GM12874 (cell line): ENCODE measurements around the gene FHIT.

Experiments
- CTCF ChIP-seq: IDR thresholded peaks from 2 replicates; pipeline ENCODE4 v1.5.1; 2011; ENCODE audit warnings: low read depth, mild to moderate bottlenecking, control low read depth, low read length, moderate library complexity; ENCODE audit not compliant: insufficient read depth

FHIT gene

GRCh38 chr3:60147249-60147950 is 1103.9 kb downstream of the FHIT start:
- TF ChIP-seq CTCF, result no peak

GRCh38 chr3:60146121-60146520 is 1105.1 kb downstream of the FHIT start:
- TF ChIP-seq CTCF, result no peak

DNA sequence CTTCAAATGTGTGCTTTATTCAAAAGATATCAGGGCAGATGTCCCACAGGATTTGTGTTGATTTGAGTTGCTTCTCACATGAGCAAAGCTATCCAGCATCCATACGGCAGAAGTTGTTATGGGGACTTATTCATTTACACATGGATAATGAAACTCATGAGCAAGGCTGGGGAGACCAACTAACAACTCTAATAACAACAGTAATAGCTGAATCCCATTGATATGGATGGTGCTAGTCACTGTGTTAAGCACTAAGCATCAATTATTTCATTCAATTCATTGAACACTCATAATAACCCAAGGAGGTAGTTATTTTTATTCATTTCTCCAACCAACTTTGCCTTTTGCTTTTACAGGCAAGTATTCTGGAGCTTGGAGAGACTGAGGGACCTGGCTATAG is 1107.2 kb downstream of the FHIT start:
- no peak for TF ChIP-seq CTCF

DNA sequence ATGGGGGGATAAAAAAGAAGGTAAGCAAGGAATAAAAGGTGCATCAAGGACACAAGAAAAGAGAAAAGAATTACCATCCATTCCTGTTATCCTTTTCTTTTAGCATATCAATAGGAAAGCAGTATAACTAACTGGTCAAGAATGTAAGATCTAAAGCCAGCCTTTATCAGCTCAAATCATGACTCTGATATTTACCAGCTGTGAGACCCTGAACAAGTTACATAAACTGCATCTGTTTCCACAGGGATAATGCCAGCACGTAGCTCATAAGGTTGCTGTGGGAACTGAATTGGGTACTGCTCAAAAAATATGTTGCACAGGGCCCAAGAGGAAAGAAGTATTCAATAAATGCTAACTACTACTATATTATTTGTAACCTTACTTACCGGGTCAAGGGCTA is 1109.2 kb downstream of the FHIT start:
- no peak for TF ChIP-seq CTCF

GRCh38 chr3:60140160-60140559 is 1111.1 kb downstream of the FHIT start:
- TF ChIP-seq CTCF, result no peak

GRCh38 chr3:60136601-60137000 is 1114.7 kb downstream of the FHIT start:
- no peak for TF ChIP-seq CTCF

- no peak for TF ChIP-seq CTCF
These were observed 1115.8 kb downstream of the FHIT start for GRCh38 chr3:60135474-60135873.
